GM13977 (cell line): ENCODE measurements around the gene SEPTIN2.
A peak's percentile ranks its signal among the peaks of the same experiment; 100 is the strongest.

Source experiments
- DNase-seq: peaks from one replicate; pipeline ENCODE4 v3.0.0; 2012; ENCODE audit warnings: low spot score
- CTCF ChIP-seq: IDR thresholded peaks from 2 replicates; pipeline ENCODE4 v1.5.1; 2012; ENCODE audit warnings: mild to moderate bottlenecking, control low read depth; ENCODE audit not compliant: insufficient read depth; ENCODE audit errors: extremely low read depth, missing control alignments
- in situ Hi-C: fragments of 300-500 bp; cut with MboI; formaldehyde crosslinking; loops from one replicate; pipeline ENCODE4 v1.12.0; 2022; ENCODE audit warnings: low sequenced_read_pairs, low pct_unique_long_range_greater_than_20kb, mixed read lengths, inconsistent platforms; ENCODE audit not compliant: unreplicated experiment

The SEPTIN2 gene

GRCh38 chr2:241355983-241356870 is 40.5 kb downstream of the SEPTIN2 start, which contains the start of gene FARP2:
Gene FARP2 (plus strand): TSS chr2:241356285. CDS start chr2:241373108, 16,823 bp downstream.
- in situ Hi-C loops, result no loop called here
- DNase-seq, result peak; percentile 92
- no peak for TF ChIP-seq CTCF

GRCh38 chr2:241356871-241357260 is 41.1 kb downstream of the SEPTIN2 start:
- TF ChIP-seq CTCF, result no peak
- DNase-seq, result no peak
- in situ Hi-C loops, result no loop called here

- in situ Hi-C loops, result no loop called here
- TF ChIP-seq CTCF, result no peak
- DNase-seq, result no peak
Measured at GRCh38 chr2:241357531-241357930, 41.8 kb downstream of the SEPTIN2 start.

- TF ChIP-seq CTCF, result no peak
- in situ Hi-C loops, result no loop called here
- peak; percentile 63 for DNase-seq
Measured at GRCh38 chr2:241358470-241358869, 42.7 kb downstream of the SEPTIN2 start.

GRCh38 chr2:241359481-241360045 is 43.8 kb downstream of the SEPTIN2 start:
- no peak for TF ChIP-seq CTCF
- in situ Hi-C loops, result no loop called here

GRCh38 chr2:241363426-241363825 is 47.7 kb downstream of the SEPTIN2 start:
- DNase-seq, result peak; percentile 34
- no peak for TF ChIP-seq CTCF
- in situ Hi-C loops, result no loop called here

More at GRCh38 chr2:241359481-241360045, 43.8 kb downstream of the SEPTIN2 start:
- no peak for DNase-seq
